Stimulated activated CD8-positive, alpha-beta memory T cell treated with anti-CD3 and anti-CD28 coated beads, Interleukin-15, amount 100 ng/mL, for 48 hours (primary cell): ENCODE measurements around the gene EDN1.
"Not testable (repeated sequence)": the region's sequence is repeated elsewhere in the genome, so short reads cannot be mapped to it uniquely, and the experiment has no call there.

ENCODE experiments used
- DNase-seq, 2 donors: peaks; one replicate each; pipeline ENCODE4 v3.0.0-alpha.2; 2020; ENCODE audit warnings: low read depth in 2 of 2

The EDN1 gene

GRCh38 chr6:12325872-12326271, 35.7 kb downstream of the EDN1 start:
- DNase-seq = no peak

GRCh38 chr6:12327391-12327790, 37.2 kb downstream of the EDN1 start:
- DNase-seq = no peak

GRCh38 chr6:12327988-12328387, 37.8 kb downstream of the EDN1 start:
- DNase-seq = no peak

GRCh38 chr6:12328701-12329100, 38.5 kb downstream of the EDN1 start:
- DNase-seq = no peak

GRCh38 chr6:12331474-12331873, 41.3 kb downstream of the EDN1 start:
- DNase-seq = no peak

- no peak for DNase-seq
Measured at GRCh38 chr6:12331951-12332749, 42.0 kb downstream of the EDN1 start.

GRCh38 chr6:12332750-12333079, 42.6 kb downstream of the EDN1 start:
- not testable (repeated sequence) for DNase-seq

- no peak for DNase-seq
Measured at GRCh38 chr6:12333128-12333527, 43.0 kb downstream of the EDN1 start.

GRCh38 chr6:12334526-12335130, 44.5 kb downstream of the EDN1 start:
- DNase-seq = no peak

- DNase-seq = no peak
Measured at GRCh38 chr6:12335131-12335527, 45.0 kb downstream of the EDN1 start.

- no peak for DNase-seq
Measured at GRCh38 chr6:12335717-12336116, 45.6 kb downstream of the EDN1 start.

GRCh38 chr6:12336121-12336971, 46.2 kb downstream of the EDN1 start:
- DNase-seq = no peak

- no peak for DNase-seq
Measured at GRCh38 chr6:12339022-12339421, 48.9 kb downstream of the EDN1 start.

- no peak for DNase-seq
Measured at GRCh38 chr6:12339808-12340487, 49.8 kb downstream of the EDN1 start.

GRCh38 chr6:12340488-12340818, 50.3 kb downstream of the EDN1 start:
- no peak for DNase-seq

GRCh38 chr6:12342664-12343063, 52.5 kb downstream of the EDN1 start:
- no peak for DNase-seq

GRCh38 chr6:12343122-12343439, 52.9 kb downstream of the EDN1 start:
- no peak for DNase-seq

- no peak for DNase-seq
Measured at GRCh38 chr6:12343440-12344162, 53.4 kb downstream of the EDN1 start.

GRCh38 chr6:12344296-12344695, 54.1 kb downstream of the EDN1 start:
- DNase-seq = no peak

- no peak for DNase-seq
Measured at GRCh38 chr6:12344961-12345693, 55.0 kb downstream of the EDN1 start.

- DNase-seq = no peak
Measured at GRCh38 chr6:12345694-12346058, 55.5 kb downstream of the EDN1 start.
